Measurements from ENCODE around the gene TCEAL1. TPM values are rescaled to one million over a fixed set of nuclear protein-coding genes. Genes with fewer than 3 reads are reported as not detected.
"Not testable (repeated sequence)": the region's sequence is repeated elsewhere in the genome, so short reads cannot be mapped to it uniquely, and the experiment has no call there.

TCEAL1 gene
- total and polyA plus RNA-seq, 5 donors, result 33.5 to 42.5 (median 37.3) TPM

- intact Hi-C loops (cut with DNase I), result no loop called here
- H3K4me1 ChIP-seq (ENCODE audit: control insufficient read depth, insufficient read depth, low read length), result no peaks in the 10 kb centered on the region
- H3K27me3 ChIP-seq (ENCODE audit: control insufficient read depth, insufficient read depth), result no peaks in the 10 kb centered on the region
- WGBS, result 82% methylated on average over 5 of the region's 5 CpGs
- ATAC-seq (no peak), DNase-seq (no peak)
- H3K27ac ChIP-seq (ENCODE audit: low read length), result no peak overlapping the region
- H3K9me3 ChIP-seq (ENCODE audit: control insufficient read depth, low read length), result no peaks in the 10 kb centered on the region
- H3K4me3 ChIP-seq (ENCODE audit: low read length), result no peak overlapping the region
Measured at GRCh38 chrX:103658681-103659433, 30.1 kb downstream of the TCEAL1 start.

GRCh38 chrX:103659460-103659859, 30.7 kb downstream of the TCEAL1 start:
- H3K4me1 ChIP-seq (ENCODE audit: control insufficient read depth, insufficient read depth, low read length); H3K27me3 ChIP-seq (ENCODE audit: control insufficient read depth, insufficient read depth); H3K27ac ChIP-seq (ENCODE audit: low read length); H3K4me3 ChIP-seq (ENCODE audit: low read length); H3K9me3 ChIP-seq (ENCODE audit: control insufficient read depth, low read length); ATAC-seq; intact Hi-C loops (cut with DNase I); DNase-seq: not testable (repeated sequence)
- WGBS, result 96% methylated on average over 2 of the region's 2 CpGs

GRCh38 chrX:103663981-103664762, 35.4 kb downstream of the TCEAL1 start:
- intact Hi-C loops (cut with DNase I), result no loop called here
- Histone ChIP-seq H3K4me3 (ENCODE audit: low read length) (no peak overlapping the region), H3K27me3 (ENCODE audit: control insufficient read depth, insufficient read depth) (no peaks in the 10 kb centered on the region), H3K27ac (ENCODE audit: low read length) (no peak overlapping the region), H3K4me1 (ENCODE audit: control insufficient read depth, insufficient read depth, low read length) (no peaks in the 10 kb centered on the region), H3K9me3 (ENCODE audit: control insufficient read depth, low read length) (no peaks in the 10 kb centered on the region)
- 12% methylated on average over 23 of the region's 23 CpGs for WGBS
- DNase-seq (no peak), ATAC-seq (no peak)

GRCh38 chrX:103666202-103667107, 37.7 kb downstream of the TCEAL1 start:
- Histone ChIP-seq H3K9me3 (ENCODE audit: control insufficient read depth, low read length) (no peaks in the 10 kb centered on the region), H3K4me3 (ENCODE audit: low read length) (no peak overlapping the region), H3K27ac (ENCODE audit: low read length) (no peak overlapping the region), H3K4me1 (ENCODE audit: control insufficient read depth, insufficient read depth, low read length) (no peaks in the 10 kb centered on the region), H3K27me3 (ENCODE audit: control insufficient read depth, insufficient read depth) (no peaks in the 10 kb centered on the region)
- no peak for DNase-seq
- 91% methylated on average over 3 of the region's 3 CpGs for WGBS
- ATAC-seq, result no peak
- intact Hi-C loops (cut with DNase I), result no loop called here

- H3K27me3 ChIP-seq (ENCODE audit: control insufficient read depth, insufficient read depth), result no peaks in the 10 kb centered on the region
- H3K9me3 ChIP-seq (ENCODE audit: control insufficient read depth, low read length), result no peaks in the 10 kb centered on the region
- H3K4me3 ChIP-seq (ENCODE audit: low read length), result no peak overlapping the region
- H3K4me1 ChIP-seq (ENCODE audit: control insufficient read depth, insufficient read depth, low read length), result no peaks in the 10 kb centered on the region
- WGBS, result 68% methylated on average over 1 of the region's 1 CpG
- intact Hi-C loops (cut with DNase I), result no loop called here
- ATAC-seq (no peak), DNase-seq (no peak)
- no peak overlapping the region for H3K27ac ChIP-seq (ENCODE audit: low read length)
Measured at GRCh38 chrX:103669745-103670144, 41.0 kb downstream of the TCEAL1 start.

GRCh38 chrX:103674531-103675454, 46.0 kb downstream of the TCEAL1 start:
- 70% methylated on average over 8 of the region's 8 CpGs for WGBS
- H3K4me3 ChIP-seq (ENCODE audit: low read length), result no peak overlapping the region
- no peak for DNase-seq
- intact Hi-C loops (cut with DNase I), result no loop called here
- ATAC-seq, result peak in 1 of 2 donors; percentile 31
- no peaks in the 10 kb centered on the region for H3K4me1 ChIP-seq (ENCODE audit: control insufficient read depth, insufficient read depth, low read length)
- H3K27ac ChIP-seq (ENCODE audit: low read length), result no peak overlapping the region
- no peaks in the 10 kb centered on the region for H3K27me3 ChIP-seq (ENCODE audit: control insufficient read depth, insufficient read depth)
- H3K9me3 ChIP-seq (ENCODE audit: control insufficient read depth, low read length), result no peaks in the 10 kb centered on the region

- intact Hi-C loops (cut with DNase I), result no loop called here
Measured at GRCh38 chrX:103678199-103678993, 49.6 kb downstream of the TCEAL1 start.

More at GRCh38 chrX:103678199-103678993, 49.6 kb downstream of the TCEAL1 start:
- H3K27ac ChIP-seq (ENCODE audit: low read length), result no peak overlapping the region
- no peak overlapping the region for H3K4me3 ChIP-seq (ENCODE audit: low read length)
- H3K9me3 ChIP-seq (ENCODE audit: control insufficient read depth, low read length), result no peaks in the 10 kb centered on the region
- no peaks in the 10 kb centered on the region for H3K4me1 ChIP-seq (ENCODE audit: control insufficient read depth, insufficient read depth, low read length)
- no peak for DNase-seq
- no peaks in the 10 kb centered on the region for H3K27me3 ChIP-seq (ENCODE audit: control insufficient read depth, insufficient read depth)
- WGBS, result 79% methylated on average over 5 of the region's 5 CpGs
- ATAC-seq, result no peak
